Colonic mucosa (tissue), 4 donors: ENCODE measurements around the gene ARL2BP. TPM values are rescaled to one million over a fixed set of nuclear protein-coding genes. Genes with fewer than 3 reads are reported as not detected.

Experiments used
- DNase-seq: peaks from one replicate; pipeline ENCODE4 v3.0.0-alpha.2; 2020
- H3K27ac ChIP-seq: fragments of 200-600 bp; one replicate; pipeline ENCODE4 v1.8.0; 2021
- H3K27me3 ChIP-seq: fragments of 200-600 bp; one replicate; pipeline ENCODE4 v1.8.0; 2021
- H3K36me3 ChIP-seq: fragments of 200-600 bp; one replicate; pipeline ENCODE4 v1.8.0; 2021
- H3K4me1 ChIP-seq: fragments of 200-600 bp; one replicate; pipeline ENCODE4 v1.8.0; 2021; ENCODE audit warnings: mild to moderate bottlenecking
- H3K4me3 ChIP-seq: fragments of 200-600 bp; one replicate; pipeline ENCODE4 v1.8.0; 2021
- H3K9ac ChIP-seq, 2 donors: one replicate each; pipeline ENCODE4 v1.7.0; 2013; ENCODE audit warnings: control low read depth in 2 of 2, low read depth in 2 of 2, low read length in 2 of 2
- H3K9me3 ChIP-seq: fragments of 200-600 bp; one replicate; pipeline ENCODE4 v1.8.0; 2021
- intact Hi-C: fragments of 100-400 bp; cut with DNase I; formaldehyde crosslinking; loops from one replicate; pipeline ENCODE4 v1.14.1; 2022
- total RNA-seq, 2 donors: library from RNA; stranded (reverse); fragmentation: NEBNext Ultra II Directional in 1 of 2; extraction: Animal tissue kit (Norgen Biotek cat#: 25700) in 1 of 2; gene quantifications; one replicate each; pipeline ENCODE4 v1.2.1, GENCODE V29; 2021
- TF ChIP-seq, protein P1 (sequence below): fragments of 200-600 bp; IDR thresholded peaks from one replicate; pipeline ENCODE4 v1.8.0; 2022; ENCODE audit warnings: antibody characterized with exemption, mild to moderate bottlenecking
- donor health status: healthy.
- donor health status: DM: no; HTN: no; CAD: no.
- donor health status: DM: no; HTN: no; CAD: no.

Gene ARL2BP
- total RNA-seq, 2 donors from 2014 or later, result 28.6 to 32.7 TPM

DNA sequence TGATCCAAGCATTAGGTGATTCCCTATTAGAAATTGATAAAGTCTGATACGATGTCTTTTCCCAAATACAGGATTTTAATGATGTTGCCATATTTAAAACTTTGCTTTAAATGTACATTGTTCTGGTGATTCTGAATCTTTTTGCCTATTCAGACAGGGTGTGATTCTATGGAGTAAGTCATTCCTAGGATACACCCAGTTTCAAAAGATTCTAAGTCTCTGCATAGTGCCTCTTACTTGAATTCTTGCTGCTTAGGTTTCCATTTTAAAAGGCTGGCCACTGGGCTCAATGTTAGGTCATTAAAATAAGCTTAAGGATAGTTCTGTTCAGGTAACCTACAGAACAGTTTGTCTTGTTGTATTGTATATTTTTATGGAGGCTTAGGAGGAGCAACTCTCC is 22.0 kb upstream of the ARL2BP start:
- H3K9me3 ChIP-seq, result no peaks in the 10 kb centered on the region
- H3K4me3 ChIP-seq, result no peak overlapping the region
- H3K9ac ChIP-seq, result no peak overlapping the region
- no peak for DNase-seq
- TF ChIP-seq, protein P1, sequence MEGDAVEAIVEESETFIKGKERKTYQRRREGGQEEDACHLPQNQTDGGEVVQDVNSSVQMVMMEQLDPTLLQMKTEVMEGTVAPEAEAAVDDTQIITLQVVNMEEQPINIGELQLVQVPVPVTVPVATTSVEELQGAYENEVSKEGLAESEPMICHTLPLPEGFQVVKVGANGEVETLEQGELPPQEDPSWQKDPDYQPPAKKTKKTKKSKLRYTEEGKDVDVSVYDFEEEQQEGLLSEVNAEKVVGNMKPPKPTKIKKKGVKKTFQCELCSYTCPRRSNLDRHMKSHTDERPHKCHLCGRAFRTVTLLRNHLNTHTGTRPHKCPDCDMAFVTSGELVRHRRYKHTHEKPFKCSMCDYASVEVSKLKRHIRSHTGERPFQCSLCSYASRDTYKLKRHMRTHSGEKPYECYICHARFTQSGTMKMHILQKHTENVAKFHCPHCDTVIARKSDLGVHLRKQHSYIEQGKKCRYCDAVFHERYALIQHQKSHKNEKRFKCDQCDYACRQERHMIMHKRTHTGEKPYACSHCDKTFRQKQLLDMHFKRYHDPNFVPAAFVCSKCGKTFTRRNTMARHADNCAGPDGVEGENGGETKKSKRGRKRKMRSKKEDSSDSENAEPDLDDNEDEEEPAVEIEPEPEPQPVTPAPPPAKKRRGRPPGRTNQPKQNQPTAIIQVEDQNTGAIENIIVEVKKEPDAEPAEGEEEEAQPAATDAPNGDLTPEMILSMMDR, result no peak
- peaks cover 13% of the 10 kb centered on the region for H3K36me3 ChIP-seq
- no peaks in the 10 kb centered on the region for H3K4me1 ChIP-seq
- H3K27me3 ChIP-seq, result no peaks in the 10 kb centered on the region
- intact Hi-C loops, result no loop called here
- H3K27ac ChIP-seq, result no peak overlapping the region

DNA sequence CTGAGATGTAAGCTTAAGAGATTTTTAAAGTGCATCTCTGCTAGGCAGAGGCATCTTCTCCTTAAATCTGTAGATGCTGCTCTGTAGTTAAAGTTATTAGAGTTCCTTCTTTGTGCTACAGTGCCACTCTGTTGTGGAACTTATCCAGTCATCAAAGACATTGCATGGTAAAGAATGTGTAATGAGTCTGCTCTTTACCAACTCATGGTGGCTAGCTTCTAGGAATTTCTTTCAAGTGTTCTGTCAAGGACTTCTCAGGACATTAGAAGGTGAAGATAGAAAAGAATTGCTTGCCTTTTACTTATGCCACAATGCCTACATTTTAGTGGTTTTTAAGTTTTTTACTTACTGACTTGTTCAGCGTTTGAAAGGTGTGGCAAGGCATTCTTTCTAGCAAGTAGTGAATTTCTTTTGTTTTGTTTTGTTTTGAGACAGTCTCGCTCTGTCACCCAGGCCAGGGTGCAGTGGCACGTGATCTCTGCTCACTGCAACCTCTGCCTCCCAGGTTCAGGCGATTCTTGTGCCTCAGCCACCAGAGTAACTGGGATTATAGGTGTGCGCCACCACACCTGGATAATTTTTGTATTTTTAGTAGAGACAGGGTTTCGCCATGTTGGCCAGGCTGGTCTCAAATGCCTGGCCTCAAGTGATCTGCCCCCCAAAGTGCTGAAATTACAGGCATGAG is 20.3 kb upstream of the ARL2BP start:
- Histone ChIP-seq H3K27me3 (no peaks in the 10 kb centered on the region), H3K9ac (no peak overlapping the region), H3K9me3 (no peaks in the 10 kb centered on the region), H3K27ac (no peak overlapping the region), H3K4me1 (no peaks in the 10 kb centered on the region), H3K36me3 (peaks cover 13% of the 10 kb centered on the region), H3K4me3 (no peak overlapping the region)
- intact Hi-C loops, result no loop called here
- DNase-seq, result no peak
- TF ChIP-seq, protein P1, result no peak

DNA sequence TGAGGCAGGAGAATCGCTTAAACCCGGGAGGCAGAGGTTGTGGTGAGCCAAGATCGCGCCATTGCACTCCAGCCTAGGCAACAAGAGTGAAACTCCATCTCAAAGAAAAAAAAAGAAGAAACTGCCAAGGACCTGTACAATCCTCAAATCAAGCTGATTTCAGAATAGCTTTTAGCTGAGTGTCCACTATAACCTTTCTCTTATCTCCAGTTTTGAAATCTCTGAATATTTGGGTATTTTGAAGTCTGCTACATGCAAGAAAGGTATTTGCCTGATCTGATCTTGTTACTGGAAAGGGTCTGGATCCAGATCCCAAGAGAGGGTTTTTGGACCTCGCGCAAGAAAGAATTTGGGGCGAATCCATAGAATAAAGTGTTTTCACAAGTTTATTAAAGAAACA is 19.1 kb upstream of the ARL2BP start:
- Histone ChIP-seq H3K4me3 (no peak overlapping the region), H3K27me3 (no peaks in the 10 kb centered on the region), H3K9me3 (no peaks in the 10 kb centered on the region), H3K27ac (no peak overlapping the region), H3K4me1 (no peaks in the 10 kb centered on the region), H3K9ac (no peak overlapping the region), H3K36me3 (peaks cover 13% of the 10 kb centered on the region)
- TF ChIP-seq, protein P1, result no peak
- no peak for DNase-seq
- intact Hi-C loops, result no loop called here

DNA sequence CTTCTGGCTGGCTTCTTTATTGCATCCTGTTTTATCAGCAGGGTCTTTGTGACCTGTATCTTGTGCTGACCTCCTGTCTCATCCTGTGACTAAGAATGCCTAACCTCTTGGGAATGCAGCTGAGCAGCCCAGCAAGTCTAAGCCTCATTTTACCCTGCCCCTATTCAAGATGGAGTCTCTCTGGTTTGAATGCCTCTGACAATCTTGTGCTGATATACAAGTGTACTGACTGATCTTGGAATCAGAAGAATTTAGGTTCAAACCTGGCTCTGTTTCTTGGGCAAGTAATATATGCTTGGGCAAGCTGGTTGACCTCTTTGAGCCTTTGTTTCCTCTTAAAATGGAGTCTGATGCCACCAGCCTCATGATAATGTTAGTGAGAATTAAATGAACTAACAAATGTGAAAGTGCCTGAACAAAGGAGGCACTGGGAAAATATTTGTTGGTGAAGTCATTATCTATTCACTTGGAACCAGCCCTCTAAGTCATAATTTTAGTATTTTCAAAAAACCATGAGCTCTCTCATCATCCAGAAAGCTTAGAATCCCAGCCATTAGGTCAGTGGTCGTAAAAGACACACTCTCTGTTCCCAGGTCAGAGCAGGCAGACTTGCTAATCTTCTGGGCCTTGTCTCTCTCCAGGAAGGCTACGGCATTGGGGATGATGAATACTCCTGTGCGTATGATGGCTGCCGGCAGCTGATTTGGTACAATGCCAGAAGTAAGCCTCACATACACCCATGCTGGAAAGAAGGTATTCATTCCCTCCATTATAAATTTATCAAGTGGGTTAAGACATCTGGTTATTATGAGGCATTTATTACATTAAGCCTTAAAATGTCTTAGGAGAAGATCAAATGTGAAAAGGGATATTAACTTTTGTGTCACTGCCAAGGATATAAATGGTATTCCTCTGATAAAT is 18.1 kb upstream of the ARL2BP start:
- intact Hi-C loops, result no loop called here

DNA sequence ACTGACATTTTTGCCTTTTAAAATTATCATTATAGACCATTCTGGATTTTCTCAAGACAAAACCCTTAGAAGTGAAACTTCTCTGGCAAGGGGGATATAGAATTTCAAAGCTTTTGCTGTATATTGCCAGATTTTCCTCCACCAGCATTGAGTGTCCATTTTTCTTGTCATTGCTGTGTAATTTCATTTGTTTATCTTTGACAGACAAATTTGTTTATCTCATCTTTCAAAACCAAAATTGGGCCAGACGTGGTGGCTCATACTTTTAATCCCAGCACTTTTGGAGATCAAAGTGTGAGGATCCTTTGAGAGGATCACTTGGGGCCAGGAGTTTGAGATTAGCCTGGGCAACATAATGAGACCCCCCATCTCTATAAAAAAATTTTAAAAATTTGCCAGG is 16.0 kb upstream of the ARL2BP start:
- intact Hi-C loops, result no loop called here
- Histone ChIP-seq H3K9ac (no peak overlapping the region), H3K27ac (no peak overlapping the region), H3K4me1 (no peaks in the 10 kb centered on the region), H3K9me3 (no peaks in the 10 kb centered on the region), H3K36me3 (peaks cover 4% of the 10 kb centered on the region), H3K4me3 (no peak overlapping the region), H3K27me3 (no peaks in the 10 kb centered on the region)
- TF ChIP-seq, protein P1, result no peak
- no peak for DNase-seq

More for the DNA sequence above, 18.1 kb upstream of the ARL2BP start:
- Histone ChIP-seq H3K36me3 (peaks cover 4% of the 10 kb centered on the region), H3K27me3 (no peaks in the 10 kb centered on the region), H3K4me1 (no peaks in the 10 kb centered on the region), H3K9me3 (no peaks in the 10 kb centered on the region), H3K9ac (no peak overlapping the region), H3K27ac (no peak overlapping the region), H3K4me3 (no peak overlapping the region)
- no peak for DNase-seq
- TF ChIP-seq, protein P1, result no peak
